Measurements from ENCODE around the gene ZCCHC3.
A peak's percentile ranks its signal among the peaks of the same experiment; 100 is the strongest.

The ZCCHC3 gene

DNA sequence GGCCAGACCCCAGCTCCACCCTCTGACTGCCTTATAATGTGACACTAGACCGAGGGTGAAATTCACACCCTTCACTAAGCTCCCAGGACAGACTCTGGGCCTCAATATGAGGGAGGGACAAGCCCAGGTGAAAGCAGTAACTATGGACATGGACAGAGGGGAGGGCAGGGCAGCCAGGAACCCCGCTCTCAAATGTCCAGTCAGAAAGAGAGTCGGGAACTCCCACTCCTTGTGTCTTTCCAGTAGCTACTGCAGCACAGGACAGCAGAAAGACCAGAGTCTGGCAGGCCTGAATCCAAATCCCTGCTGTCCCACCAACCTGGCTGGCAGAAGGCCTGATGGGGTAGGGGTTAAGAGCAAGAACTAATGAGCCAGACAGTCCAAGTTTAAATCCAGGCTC lies 13.2 kb upstream of the ZCCHC3 start:
- ChIA-PET POLR2A (no interaction called here), CTCF (no interaction called here)
- no peak for TF ChIP-seq SUZ12 (IDR thresholded peaks at IDR 0.05)
- no peak for TF ChIP-seq LEF1 (IDR thresholded peaks at IDR 0.05; ENCODE audit: borderline replicate concordance)
- TF ChIP-seq FOXM1 (IDR thresholded peaks at IDR 0.05; ENCODE audit: borderline replicate concordance), result no peak
- DNase-seq (ENCODE audit: extremely low spot score), result no peak

DNA sequence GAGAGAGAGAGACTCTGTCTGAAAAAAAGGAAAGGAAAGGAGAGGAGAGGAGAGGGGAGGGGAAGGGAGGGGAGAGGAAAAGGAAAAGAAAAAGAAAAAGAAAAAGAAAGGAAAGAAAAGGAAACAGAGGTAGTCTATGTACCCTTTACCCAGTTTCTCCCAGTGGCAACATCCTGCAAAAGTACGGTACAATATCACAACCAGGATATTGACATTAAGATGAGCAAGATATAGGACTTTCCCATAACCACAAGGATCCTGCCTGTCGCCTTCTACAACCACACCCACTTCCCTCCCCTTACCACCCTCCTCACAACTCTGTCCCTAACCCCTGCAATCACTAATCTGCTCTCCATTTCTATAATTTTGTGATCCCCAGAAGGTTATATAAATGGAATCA lies 10.9 kb upstream of the ZCCHC3 start:
- ChIA-PET CTCF (no interaction called here), POLR2A (no interaction called here)
- DNase-seq (ENCODE audit: extremely low spot score), result no peak
- TF ChIP-seq TARDBP (IDR thresholded peaks at IDR 0.05), result no peak

DNA sequence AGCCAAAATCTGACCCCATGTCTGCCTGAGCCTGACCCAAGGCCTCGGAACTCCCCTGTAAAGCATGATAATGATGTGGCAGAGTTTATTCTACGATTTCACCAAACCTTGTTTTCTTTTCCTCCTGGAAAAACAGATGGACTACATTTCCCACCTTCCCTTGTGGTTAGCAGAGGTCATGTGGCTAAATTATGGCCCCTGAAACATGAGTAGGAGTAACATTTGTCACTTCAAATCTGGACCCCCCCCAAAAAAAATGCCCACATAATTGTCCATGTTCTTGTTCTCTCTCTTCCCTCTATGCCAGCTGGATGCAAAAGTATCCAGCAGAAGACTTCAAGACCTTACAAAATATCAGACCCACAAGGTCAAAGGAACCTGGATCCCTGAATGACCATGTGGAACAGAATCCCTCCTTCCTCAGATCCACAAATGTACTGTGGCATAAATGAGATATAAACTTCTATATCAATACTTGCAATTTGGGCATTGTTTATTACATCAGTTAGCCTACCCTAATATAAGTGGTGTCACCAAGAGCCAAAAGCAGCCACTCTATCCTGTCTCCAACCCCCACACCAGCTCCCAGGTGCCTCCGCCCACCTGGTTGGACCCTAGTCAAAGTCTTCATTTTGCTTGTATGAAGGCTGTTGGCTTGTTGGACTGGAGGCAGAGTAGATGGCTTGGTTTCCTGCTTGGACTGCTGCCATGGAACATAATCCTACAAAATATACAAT lies 8.2 kb upstream of the ZCCHC3 start:
- TF ChIP-seq HDGF (IDR thresholded peaks at IDR 0.05; ENCODE audit: borderline replicate concordance) (no peak), FOXA1 (IDR thresholded peaks at IDR 0.05) (no peak)
- POLR2A ChIA-PET, result interaction anchor here (1.1 to 1.5 kb wide), 2 partner anchors 10 to 36 kb away, joined by 3 to 4 read pairs; partner anchors contain the start of gene SOX12

DNA sequence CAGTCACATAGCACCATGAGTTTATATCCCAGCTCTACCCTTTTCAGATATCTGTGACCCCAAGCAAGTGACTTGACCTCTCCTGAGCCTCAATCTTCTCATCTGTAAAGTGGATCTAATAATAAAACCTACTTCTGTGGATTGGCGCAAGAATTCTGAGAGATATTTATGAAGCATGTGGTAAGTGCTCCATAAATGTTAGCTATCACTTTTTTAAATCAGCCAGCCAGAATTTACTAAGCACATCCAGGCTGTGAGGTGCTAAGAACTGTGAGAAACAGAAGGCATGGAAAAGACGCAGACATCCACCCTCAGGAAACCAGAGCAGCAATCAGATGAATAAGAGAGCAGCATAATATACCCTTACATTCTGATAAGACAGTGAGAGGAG lies 7.7 kb upstream of the ZCCHC3 start:
- ChIA-PET POLR2A (interaction anchor here (1.1 to 1.5 kb wide), 2 partner anchors 10 to 36 kb away, joined by 3 to 4 read pairs; partner anchors contain the start of gene SOX12), CTCF (no interaction called here)
- no peak for TF ChIP-seq FOXA1 (IDR thresholded peaks at IDR 0.05)
- TF ChIP-seq, protein P1, sequence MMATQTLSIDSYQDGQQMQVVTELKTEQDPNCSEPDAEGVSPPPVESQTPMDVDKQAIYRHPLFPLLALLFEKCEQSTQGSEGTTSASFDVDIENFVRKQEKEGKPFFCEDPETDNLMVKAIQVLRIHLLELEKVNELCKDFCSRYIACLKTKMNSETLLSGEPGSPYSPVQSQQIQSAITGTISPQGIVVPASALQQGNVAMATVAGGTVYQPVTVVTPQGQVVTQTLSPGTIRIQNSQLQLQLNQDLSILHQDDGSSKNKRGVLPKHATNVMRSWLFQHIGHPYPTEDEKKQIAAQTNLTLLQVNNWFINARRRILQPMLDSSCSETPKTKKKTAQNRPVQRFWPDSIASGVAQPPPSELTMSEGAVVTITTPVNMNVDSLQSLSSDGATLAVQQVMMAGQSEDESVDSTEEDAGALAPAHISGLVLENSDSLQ (IDR thresholded peaks at IDR 0.05), result no peak
- no peak for TF ChIP-seq ARNT (IDR thresholded peaks at IDR 0.05)
- TF ChIP-seq LEF1 (IDR thresholded peaks at IDR 0.05; ENCODE audit: borderline replicate concordance), result no peak
- no peak for TF ChIP-seq ZNF384 (IDR thresholded peaks at IDR 0.05)
- no peak for TF ChIP-seq CTBP1 (IDR thresholded peaks at IDR 0.05; ENCODE audit: borderline replicate concordance)
- no peak for TF ChIP-seq FOXK2 (IDR thresholded peaks at IDR 0.05)
- no peak for TF ChIP-seq ELF4 (IDR thresholded peaks at IDR 0.05)
- no peak for TF ChIP-seq NFRKB (IDR thresholded peaks at IDR 0.05)
- TF ChIP-seq SP1 (IDR thresholded peaks at IDR 0.05), result no peak
- no peak for TF ChIP-seq L3MBTL2 (conservative IDR thresholded peaks at IDR 0.05)
- TF ChIP-seq BHLHE40 (IDR thresholded peaks at IDR 0.05; ENCODE audit: borderline replicate concordance), result no peak
- TF ChIP-seq TARDBP (IDR thresholded peaks at IDR 0.05), result no peak
- TF ChIP-seq HDGF (IDR thresholded peaks at IDR 0.05; ENCODE audit: borderline replicate concordance), result no peak
- TF ChIP-seq FOXM1 (IDR thresholded peaks at IDR 0.05; ENCODE audit: borderline replicate concordance), result no peak
- no peak for TF ChIP-seq SUZ12 (IDR thresholded peaks at IDR 0.05)
- no peak for DNase-seq (ENCODE audit: extremely low spot score)

More for the DNA sequence above, 8.2 kb upstream of the ZCCHC3 start:
- DNase-seq (ENCODE audit: extremely low spot score), result no peak
- CTCF ChIA-PET, result no interaction called here

DNA sequence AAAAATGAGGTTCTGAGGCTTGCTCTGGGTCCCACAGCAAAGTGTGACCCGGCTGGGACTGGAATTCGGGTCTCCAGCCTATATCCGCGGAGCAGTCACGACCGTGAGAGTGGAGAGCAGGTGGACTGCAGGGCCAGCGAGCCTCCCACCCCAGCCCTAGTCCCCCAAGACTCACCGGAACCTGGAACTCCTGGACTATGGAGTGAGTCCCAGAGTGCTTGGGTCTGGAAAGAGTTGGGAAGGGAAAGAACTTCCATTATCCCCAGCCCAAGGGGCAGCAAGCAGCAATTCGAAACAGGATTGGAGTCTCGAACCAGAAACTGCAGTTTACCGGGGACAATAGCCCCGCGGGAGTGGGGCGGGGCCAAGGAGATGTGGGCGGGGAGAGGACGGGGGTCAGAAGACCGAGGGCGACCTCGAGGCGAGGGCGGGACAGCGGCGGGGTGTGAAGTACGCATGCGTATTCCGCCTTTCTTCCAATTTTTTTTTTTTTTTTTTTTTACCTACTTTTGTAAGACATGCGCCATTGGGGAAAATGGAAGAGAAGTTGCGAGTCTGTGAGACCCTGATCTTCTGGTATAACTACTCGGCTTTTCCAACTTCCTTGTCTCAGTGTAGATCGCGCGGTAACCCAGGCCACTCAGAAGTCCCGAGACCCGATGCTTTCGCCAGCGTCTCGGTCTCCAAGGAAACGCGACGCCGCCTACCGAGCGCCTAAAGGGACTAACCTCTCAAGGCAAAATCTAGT lies 7.1 kb upstream of the ZCCHC3 start, which contains the start of gene C20orf96:
Gene C20orf96, minus strand, starts transcription at position 667 of the 748 bp plus-strand sequence. Its CDS starts 140 bp downstream, at position 527.
- CTCF ChIA-PET, result no interaction called here
- peak; percentile 95 for DNase-seq (ENCODE audit: extremely low spot score)
- no peak for TF ChIP-seq HDGF (IDR thresholded peaks at IDR 0.05; ENCODE audit: borderline replicate concordance)
- TF ChIP-seq ZNF384 (IDR thresholded peaks at IDR 0.05), result peak; percentile 95
- TF ChIP-seq L3MBTL2 (conservative IDR thresholded peaks at IDR 0.05), result peak; percentile 92
- POLR2A ChIA-PET, result interaction anchor here (1.5 kb wide), 1 partner anchor 35 kb away, joined by 4 read pairs; the partner anchor contains the start of gene SOX12

DNA sequence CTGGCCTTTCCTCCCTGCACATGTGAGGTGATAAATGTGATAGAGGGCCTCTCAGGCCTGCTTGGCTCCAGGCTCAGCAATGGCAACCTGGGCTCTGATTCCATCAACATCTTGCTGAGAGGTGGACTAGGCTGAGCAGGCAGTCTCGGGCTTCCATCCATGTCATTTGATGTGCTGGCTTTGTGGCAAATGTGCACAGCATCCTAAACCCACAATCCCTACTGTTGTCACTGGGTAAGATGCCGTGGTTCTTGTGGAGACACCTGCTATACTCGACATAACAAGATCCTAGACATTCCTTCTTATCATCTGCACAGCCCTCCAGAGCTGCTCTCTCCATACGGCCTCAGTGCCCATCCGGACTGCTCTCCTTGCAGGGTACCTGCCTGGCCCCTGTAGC lies 2.8 kb upstream of the ZCCHC3 start:
- no peak for DNase-seq (ENCODE audit: extremely low spot score)
- TF ChIP-seq, protein P1 (IDR thresholded peaks at IDR 0.05), result no peak
- TF ChIP-seq SUZ12 (IDR thresholded peaks at IDR 0.05) (no peak), ZNF384 (IDR thresholded peaks at IDR 0.05) (no peak), BHLHE40 (IDR thresholded peaks at IDR 0.05; ENCODE audit: borderline replicate concordance) (no peak), CTBP1 (IDR thresholded peaks at IDR 0.05; ENCODE audit: borderline replicate concordance) (no peak), SP1 (IDR thresholded peaks at IDR 0.05) (no peak), TARDBP (IDR thresholded peaks at IDR 0.05) (no peak), FOXA1 (IDR thresholded peaks at IDR 0.05) (no peak), FOXM1 (IDR thresholded peaks at IDR 0.05; ENCODE audit: borderline replicate concordance) (no peak), ARNT (IDR thresholded peaks at IDR 0.05) (no peak), HDGF (IDR thresholded peaks at IDR 0.05; ENCODE audit: borderline replicate concordance) (no peak), ELF4 (IDR thresholded peaks at IDR 0.05) (no peak), FOXK2 (IDR thresholded peaks at IDR 0.05) (no peak), LEF1 (IDR thresholded peaks at IDR 0.05; ENCODE audit: borderline replicate concordance) (no peak), NFRKB (IDR thresholded peaks at IDR 0.05) (no peak), L3MBTL2 (conservative IDR thresholded peaks at IDR 0.05) (no peak)
- ChIA-PET POLR2A (no interaction called here), CTCF (no interaction called here)

DNA sequence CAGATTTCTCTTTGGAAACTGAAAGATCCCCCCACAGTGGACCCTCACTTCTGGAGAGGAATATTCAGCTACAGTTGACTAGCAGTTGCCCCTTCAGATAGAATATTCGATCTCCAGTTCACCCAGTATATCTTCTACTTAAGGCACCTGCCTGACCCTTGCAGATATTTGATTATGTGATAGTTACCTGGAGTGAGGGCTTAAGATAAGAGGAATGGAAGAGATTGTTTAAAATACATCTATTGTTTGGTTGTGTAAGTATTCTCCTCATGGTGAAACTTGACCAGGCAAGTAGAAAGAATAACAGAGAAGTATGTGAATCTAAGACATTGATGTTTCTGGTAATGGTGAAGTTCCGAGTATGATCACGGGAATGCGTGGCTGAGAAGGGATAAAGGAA lies 1.6 kb upstream of the ZCCHC3 start:
- CTCF ChIA-PET, result interaction anchor here (1.0 kb wide), 1 partner anchor 29 kb away, joined by 3 read pairs; no protein-coding TSS in a partner anchor
- TF ChIP-seq SP1 (IDR thresholded peaks at IDR 0.05), result no peak
- TF ChIP-seq, protein P1 (IDR thresholded peaks at IDR 0.05), result no peak
- no peak for TF ChIP-seq FOXK2 (IDR thresholded peaks at IDR 0.05)
- no peak for TF ChIP-seq FOXM1 (IDR thresholded peaks at IDR 0.05; ENCODE audit: borderline replicate concordance)
- no peak for TF ChIP-seq ARNT (IDR thresholded peaks at IDR 0.05)
- TF ChIP-seq HDGF (IDR thresholded peaks at IDR 0.05; ENCODE audit: borderline replicate concordance), result no peak
- no peak for TF ChIP-seq TARDBP (IDR thresholded peaks at IDR 0.05)
- TF ChIP-seq L3MBTL2 (conservative IDR thresholded peaks at IDR 0.05), result no peak
- no peak for TF ChIP-seq ELF4 (IDR thresholded peaks at IDR 0.05)
- TF ChIP-seq SUZ12 (IDR thresholded peaks at IDR 0.05), result no peak
- no peak for TF ChIP-seq ZNF384 (IDR thresholded peaks at IDR 0.05)
- no peak for TF ChIP-seq NFRKB (IDR thresholded peaks at IDR 0.05)
- no peak for TF ChIP-seq LEF1 (IDR thresholded peaks at IDR 0.05; ENCODE audit: borderline replicate concordance)
- TF ChIP-seq BHLHE40 (IDR thresholded peaks at IDR 0.05; ENCODE audit: borderline replicate concordance), result no peak
- TF ChIP-seq FOXA1 (IDR thresholded peaks at IDR 0.05), result no peak
- no peak for TF ChIP-seq CTBP1 (IDR thresholded peaks at IDR 0.05; ENCODE audit: borderline replicate concordance)
- DNase-seq (ENCODE audit: extremely low spot score), result no peak
- POLR2A ChIA-PET, result interaction anchor here (1.7 kb wide), 1 partner anchor 29 kb away, joined by 5 read pairs; the partner anchor contains the start of gene SOX12

All from HEK293T (cell line).